ENCODE results near the gene TMEM145. TPM values are rescaled to one million over a fixed set of nuclear protein-coding genes. Genes with fewer than 3 reads are reported as not detected.

The TMEM145 gene
- total and polyA plus RNA-seq, 9 of the 15 experiments (the other 6 are each of a cell fraction or from before 2014, with no cell fraction given) = 0.80 to 5.5 (median 1.9) TPM; not detected in 3

DNA sequence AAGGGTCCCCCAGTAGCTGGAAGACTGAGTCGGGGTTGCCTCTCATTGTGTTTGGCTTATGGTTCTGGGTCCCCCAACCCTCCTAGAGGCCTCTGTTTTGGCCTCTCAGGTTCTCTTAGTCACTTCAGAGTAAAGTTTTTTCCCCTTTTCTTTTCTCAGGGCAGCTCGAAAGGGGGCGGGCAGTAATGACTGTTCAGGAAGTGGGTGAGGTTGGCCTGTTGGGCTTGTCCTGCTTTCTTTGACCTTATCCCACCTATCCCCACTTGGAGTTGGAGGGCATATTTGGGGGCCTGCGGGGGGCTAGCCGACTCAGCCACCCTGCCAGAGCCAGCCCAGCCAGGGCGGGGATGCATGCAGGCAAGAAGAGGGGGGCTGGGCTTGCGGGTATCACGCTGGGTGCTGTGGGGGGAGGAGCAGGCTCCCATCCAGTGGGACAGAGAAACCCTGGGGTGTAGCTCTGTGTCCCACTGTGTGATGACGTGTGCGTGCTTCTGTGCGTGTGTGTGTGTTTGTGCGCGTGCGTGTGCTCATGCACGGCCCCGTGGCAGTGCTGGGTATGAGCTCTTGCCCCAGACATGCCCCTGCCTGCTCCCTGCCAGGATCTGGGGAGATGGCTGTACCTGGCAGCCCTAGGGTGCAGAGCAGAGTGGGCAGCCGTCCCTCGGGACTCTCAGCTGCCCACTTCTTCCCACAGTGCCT, 42.6 kb upstream of the TMEM145 start (continued):
- no peak for TF ChIP-seq ZNF253 (CRISPR knock-in tag; conservative IDR thresholded peaks at IDR 0.05)
- TF ChIP-seq, protein P1, sequence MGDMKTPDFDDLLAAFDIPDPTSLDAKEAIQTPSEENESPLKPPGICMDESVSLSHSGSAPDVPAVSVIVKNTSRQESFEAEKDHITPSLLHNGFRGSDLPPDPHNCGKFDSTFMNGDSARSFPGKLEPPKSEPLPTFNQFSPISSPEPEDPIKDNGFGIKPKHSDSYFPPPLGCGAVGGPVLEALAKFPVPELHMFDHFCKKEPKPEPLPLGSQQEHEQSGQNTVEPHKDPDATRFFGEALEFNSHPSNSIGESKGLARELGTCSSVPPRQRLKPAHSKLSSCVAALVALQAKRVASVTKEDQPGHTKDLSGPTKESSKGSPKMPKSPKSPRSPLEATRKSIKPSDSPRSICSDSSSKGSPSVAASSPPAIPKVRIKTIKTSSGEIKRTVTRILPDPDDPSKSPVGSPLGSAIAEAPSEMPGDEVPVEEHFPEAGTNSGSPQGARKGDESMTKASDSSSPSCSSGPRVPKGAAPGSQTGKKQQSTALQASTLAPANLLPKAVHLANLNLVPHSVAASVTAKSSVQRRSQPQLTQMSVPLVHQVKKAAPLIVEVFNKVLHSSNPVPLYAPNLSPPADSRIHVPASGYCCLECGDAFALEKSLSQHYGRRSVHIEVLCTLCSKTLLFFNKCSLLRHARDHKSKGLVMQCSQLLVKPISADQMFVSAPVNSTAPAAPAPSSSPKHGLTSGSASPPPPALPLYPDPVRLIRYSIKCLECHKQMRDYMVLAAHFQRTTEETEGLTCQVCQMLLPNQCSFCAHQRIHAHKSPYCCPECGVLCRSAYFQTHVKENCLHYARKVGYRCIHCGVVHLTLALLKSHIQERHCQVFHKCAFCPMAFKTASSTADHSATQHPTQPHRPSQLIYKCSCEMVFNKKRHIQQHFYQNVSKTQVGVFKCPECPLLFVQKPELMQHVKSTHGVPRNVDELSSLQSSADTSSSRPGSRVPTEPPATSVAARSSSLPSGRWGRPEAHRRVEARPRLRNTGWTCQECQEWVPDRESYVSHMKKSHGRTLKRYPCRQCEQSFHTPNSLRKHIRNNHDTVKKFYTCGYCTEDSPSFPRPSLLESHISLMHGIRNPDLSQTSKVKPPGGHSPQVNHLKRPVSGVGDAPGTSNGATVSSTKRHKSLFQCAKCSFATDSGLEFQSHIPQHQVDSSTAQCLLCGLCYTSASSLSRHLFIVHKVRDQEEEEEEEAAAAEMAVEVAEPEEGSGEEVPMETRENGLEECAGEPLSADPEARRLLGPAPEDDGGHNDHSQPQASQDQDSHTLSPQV (IDR thresholded peaks at IDR 0.05) = 0 out of 2 replicates have a peak, but pooled peaks have one; percentile 45
- no peak for TF ChIP-seq NR2C2 (CRISPR knock-in tag; IDR thresholded peaks at IDR 0.05)
- peak; percentile 46; the same call in 1 of the 2 replicates for TF ChIP-seq NR2C2 (tag; IDR thresholded peaks at IDR 0.05)
- no peak for TF ChIP-seq RAD51 (IDR thresholded peaks at IDR 0.05; ENCODE audit: borderline replicate concordance, low read depth)
- no peak for TF ChIP-seq PHF21A (IDR thresholded peaks at IDR 0.05; ENCODE audit: borderline replicate concordance, low read depth)
- no peak for TF ChIP-seq ZNF77 (CRISPR knock-in tag; IDR thresholded peaks at IDR 0.05)
- no peak for TF ChIP-seq ZNF12 (CRISPR knock-in tag; IDR thresholded peaks at IDR 0.05)
- TF ChIP-seq, protein P2, sequence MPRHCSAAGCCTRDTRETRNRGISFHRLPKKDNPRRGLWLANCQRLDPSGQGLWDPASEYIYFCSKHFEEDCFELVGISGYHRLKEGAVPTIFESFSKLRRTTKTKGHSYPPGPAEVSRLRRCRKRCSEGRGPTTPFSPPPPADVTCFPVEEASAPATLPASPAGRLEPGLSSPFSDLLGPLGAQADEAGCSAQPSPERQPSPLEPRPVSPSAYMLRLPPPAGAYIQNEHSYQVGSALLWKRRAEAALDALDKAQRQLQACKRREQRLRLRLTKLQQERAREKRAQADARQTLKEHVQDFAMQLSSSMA (CRISPR knock-in tag; IDR thresholded peaks at IDR 0.05) = no peak

Data from K562 (cell line).